GM06990 (cell line): ENCODE results near the gene TNFRSF4.

Experiments used
- DNase-seq: peaks from one replicate; pipeline ENCODE4 v3.0.0-alpha.2; 2011; ENCODE audit not compliant: insufficient read length; ENCODE audit errors: extremely low read depth
- H3K27me3 ChIP-seq: replicated peaks from 2 replicates; pipeline ENCODE4 v1.6.0; 2011; ENCODE audit warnings: low read length; ENCODE audit not compliant: control insufficient read depth, insufficient read depth
- H3K36me3 ChIP-seq: 2 replicates; pipeline ENCODE4 v1.5.1; 2011; ENCODE audit warnings: low read length; ENCODE audit not compliant: control insufficient read depth, insufficient read depth
- H3K4me3 ChIP-seq: replicated peaks from 2 replicates; pipeline ENCODE4 v1.5.1; 2011; ENCODE audit warnings: low read depth, mild to moderate bottlenecking, control low read depth, low read length
- TF ChIP-seq, protein P1 (sequence below): IDR thresholded peaks from 2 replicates; pipeline ENCODE4 v1.5.1; 2011; ENCODE audit warnings: low read length, control low read depth, mild to moderate bottlenecking, inconsistent platforms; ENCODE audit not compliant: insufficient read depth, poor library complexity, severe bottlenecking

TNFRSF4 gene

GRCh38 chr1:1187938-1188337 is 26.0 kb downstream of the TNFRSF4 start:
- no peaks in the 10 kb centered on the region for H3K36me3 ChIP-seq
- H3K4me3 ChIP-seq: no peak overlapping the region
- no peaks in the 10 kb centered on the region for H3K27me3 ChIP-seq
- no peak for DNase-seq
- TF ChIP-seq, protein P1, sequence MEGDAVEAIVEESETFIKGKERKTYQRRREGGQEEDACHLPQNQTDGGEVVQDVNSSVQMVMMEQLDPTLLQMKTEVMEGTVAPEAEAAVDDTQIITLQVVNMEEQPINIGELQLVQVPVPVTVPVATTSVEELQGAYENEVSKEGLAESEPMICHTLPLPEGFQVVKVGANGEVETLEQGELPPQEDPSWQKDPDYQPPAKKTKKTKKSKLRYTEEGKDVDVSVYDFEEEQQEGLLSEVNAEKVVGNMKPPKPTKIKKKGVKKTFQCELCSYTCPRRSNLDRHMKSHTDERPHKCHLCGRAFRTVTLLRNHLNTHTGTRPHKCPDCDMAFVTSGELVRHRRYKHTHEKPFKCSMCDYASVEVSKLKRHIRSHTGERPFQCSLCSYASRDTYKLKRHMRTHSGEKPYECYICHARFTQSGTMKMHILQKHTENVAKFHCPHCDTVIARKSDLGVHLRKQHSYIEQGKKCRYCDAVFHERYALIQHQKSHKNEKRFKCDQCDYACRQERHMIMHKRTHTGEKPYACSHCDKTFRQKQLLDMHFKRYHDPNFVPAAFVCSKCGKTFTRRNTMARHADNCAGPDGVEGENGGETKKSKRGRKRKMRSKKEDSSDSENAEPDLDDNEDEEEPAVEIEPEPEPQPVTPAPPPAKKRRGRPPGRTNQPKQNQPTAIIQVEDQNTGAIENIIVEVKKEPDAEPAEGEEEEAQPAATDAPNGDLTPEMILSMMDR: no peak

- no peaks in the 10 kb centered on the region for H3K36me3 ChIP-seq
- peak; percentile 17 for DNase-seq
- TF ChIP-seq, protein P1: no peak
- no peaks in the 10 kb centered on the region for H3K27me3 ChIP-seq
- no peak overlapping the region for H3K4me3 ChIP-seq
These were observed 28.7 kb downstream of the TNFRSF4 start for GRCh38 chr1:1185101-1185765.

GRCh38 chr1:1183833-1184775 is 29.8 kb downstream of the TNFRSF4 start:
- no peaks in the 10 kb centered on the region; the same call in 1 of the 2 replicates for H3K27me3 ChIP-seq
- DNase-seq: peak; percentile 2
- TF ChIP-seq, protein P1: no peak

GRCh38 chr1:1183221-1183747 is 30.7 kb downstream of the TNFRSF4 start:
- TF ChIP-seq, protein P1: no peak
- no peaks in the 10 kb centered on the region for H3K36me3 ChIP-seq
- no peak overlapping the region for H3K4me3 ChIP-seq
- no peak for DNase-seq
- H3K27me3 ChIP-seq: no peaks in the 10 kb centered on the region; the same call in 1 of the 2 replicates

More at GRCh38 chr1:1183833-1184775, 29.8 kb downstream of the TNFRSF4 start:
- Histone ChIP-seq H3K36me3 (no peaks in the 10 kb centered on the region), H3K4me3 (no peak overlapping the region)

DNA sequence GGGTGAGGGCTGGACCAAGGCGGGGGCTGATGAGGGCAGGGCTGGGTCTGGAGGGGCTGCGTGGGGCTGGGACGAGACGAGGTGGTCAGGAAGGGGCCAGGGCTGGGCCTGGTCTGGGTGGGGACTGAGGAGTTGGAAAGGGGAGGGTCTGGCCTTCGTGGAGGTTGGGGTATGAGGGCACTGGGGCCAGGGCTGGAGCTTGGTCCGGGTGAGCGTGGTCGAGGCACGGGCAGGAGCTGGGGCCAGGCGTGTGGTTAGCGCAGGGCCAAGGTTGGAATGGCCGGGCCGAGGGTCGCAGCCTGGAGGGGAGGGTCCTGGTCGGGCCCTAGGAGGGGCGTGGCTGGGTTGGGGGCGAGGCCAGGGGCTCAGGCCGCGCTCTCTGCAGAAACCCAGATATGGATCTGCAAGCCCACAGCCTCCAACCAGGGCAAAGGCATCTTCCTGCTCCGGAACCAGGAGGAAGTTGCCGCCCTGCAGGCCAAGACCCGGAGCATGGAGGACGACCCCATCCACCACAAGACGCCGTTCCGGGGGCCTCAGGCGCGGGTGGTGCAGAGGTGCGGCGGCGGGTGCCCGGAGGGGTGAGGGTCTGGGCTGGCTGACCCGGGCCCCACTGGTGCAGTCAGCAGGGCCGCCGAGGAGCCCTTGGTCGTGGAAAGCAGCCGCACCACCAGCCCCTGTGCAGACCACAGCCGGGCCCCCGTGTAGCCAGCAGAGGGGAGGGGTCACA is 31.3 kb downstream of the TNFRSF4 start:
- peak; percentile 3 for DNase-seq
- Histone ChIP-seq H3K36me3 (no peaks in the 10 kb centered on the region), H3K4me3 (no peak overlapping the region), H3K27me3 (no peaks in the 10 kb centered on the region; the same call in 1 of the 2 replicates)
- TF ChIP-seq, protein P1: no peak
